Measurements from ENCODE around the gene SLFN12.

- TF ChIP-seq POLR2AphosphoS5 (IDR thresholded peaks at IDR 0.05) = peak in 1 of 2 donors; percentile 32
- no peak for TF ChIP-seq POLR2A (IDR thresholded peaks at IDR 0.05)
- TF ChIP-seq, protein P1, sequence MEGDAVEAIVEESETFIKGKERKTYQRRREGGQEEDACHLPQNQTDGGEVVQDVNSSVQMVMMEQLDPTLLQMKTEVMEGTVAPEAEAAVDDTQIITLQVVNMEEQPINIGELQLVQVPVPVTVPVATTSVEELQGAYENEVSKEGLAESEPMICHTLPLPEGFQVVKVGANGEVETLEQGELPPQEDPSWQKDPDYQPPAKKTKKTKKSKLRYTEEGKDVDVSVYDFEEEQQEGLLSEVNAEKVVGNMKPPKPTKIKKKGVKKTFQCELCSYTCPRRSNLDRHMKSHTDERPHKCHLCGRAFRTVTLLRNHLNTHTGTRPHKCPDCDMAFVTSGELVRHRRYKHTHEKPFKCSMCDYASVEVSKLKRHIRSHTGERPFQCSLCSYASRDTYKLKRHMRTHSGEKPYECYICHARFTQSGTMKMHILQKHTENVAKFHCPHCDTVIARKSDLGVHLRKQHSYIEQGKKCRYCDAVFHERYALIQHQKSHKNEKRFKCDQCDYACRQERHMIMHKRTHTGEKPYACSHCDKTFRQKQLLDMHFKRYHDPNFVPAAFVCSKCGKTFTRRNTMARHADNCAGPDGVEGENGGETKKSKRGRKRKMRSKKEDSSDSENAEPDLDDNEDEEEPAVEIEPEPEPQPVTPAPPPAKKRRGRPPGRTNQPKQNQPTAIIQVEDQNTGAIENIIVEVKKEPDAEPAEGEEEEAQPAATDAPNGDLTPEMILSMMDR (IDR thresholded peaks at IDR 0.05) = no peak
- no peak for TF ChIP-seq EP300 (IDR thresholded peaks at IDR 0.05)
Measured at GRCh38 chr17:35376245-35376644, 56.1 kb downstream of the SLFN12 start.

Measured in upper lobe of left lung (tissue), 4 donors.